ENCODE data around the gene CSMD2.

DNA sequence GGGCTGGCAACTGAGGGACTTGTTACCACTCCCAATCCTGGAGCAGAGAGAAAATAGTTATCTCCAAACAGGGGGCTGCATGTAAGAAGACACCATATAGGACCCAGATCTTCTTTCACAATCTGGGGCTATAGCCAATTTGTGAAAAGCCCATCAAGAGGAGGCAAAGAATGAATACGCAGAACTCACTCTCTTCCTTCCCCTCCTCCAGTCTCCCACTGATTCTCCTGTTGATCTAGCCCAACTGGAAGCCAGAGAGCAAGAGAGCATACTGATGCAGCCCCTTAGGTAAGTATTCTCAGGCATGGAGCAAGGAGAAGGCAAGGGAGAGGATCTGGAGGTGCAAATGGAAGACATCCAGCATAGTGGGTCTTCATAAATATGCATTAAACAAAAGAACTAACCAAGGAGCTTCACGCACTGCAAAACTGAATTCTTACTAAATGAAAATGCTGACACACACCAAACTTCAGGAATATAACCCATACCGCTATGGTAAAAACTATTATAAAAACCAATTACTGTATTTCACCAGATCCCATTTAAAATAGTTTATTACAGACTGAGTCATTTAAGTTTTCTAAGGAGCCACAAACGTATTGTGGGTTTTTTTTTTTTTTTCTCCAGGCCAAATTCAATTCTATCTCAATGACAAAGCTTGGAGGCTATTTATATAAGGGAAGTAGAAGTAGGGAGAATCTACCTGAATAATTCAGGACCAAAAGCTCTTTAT is 316.7 kb downstream of the CSMD2 start:
- TF ChIP-seq, protein P1, sequence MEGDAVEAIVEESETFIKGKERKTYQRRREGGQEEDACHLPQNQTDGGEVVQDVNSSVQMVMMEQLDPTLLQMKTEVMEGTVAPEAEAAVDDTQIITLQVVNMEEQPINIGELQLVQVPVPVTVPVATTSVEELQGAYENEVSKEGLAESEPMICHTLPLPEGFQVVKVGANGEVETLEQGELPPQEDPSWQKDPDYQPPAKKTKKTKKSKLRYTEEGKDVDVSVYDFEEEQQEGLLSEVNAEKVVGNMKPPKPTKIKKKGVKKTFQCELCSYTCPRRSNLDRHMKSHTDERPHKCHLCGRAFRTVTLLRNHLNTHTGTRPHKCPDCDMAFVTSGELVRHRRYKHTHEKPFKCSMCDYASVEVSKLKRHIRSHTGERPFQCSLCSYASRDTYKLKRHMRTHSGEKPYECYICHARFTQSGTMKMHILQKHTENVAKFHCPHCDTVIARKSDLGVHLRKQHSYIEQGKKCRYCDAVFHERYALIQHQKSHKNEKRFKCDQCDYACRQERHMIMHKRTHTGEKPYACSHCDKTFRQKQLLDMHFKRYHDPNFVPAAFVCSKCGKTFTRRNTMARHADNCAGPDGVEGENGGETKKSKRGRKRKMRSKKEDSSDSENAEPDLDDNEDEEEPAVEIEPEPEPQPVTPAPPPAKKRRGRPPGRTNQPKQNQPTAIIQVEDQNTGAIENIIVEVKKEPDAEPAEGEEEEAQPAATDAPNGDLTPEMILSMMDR (conservative IDR thresholded peaks at IDR 0.05; ENCODE audit: low read length) = no peak
- no peak for TF ChIP-seq EZH2phosphoT487 (IDR thresholded peaks at IDR 0.05; ENCODE audit: borderline replicate concordance)
